HEK293 (cell line): ENCODE results near the gene ZKSCAN4.

Experiments used
- AEBP2 ChIP-seq: fragments of 450-650 bp; formaldehyde crosslinking; IDR thresholded peaks from 2 replicates; pipeline ENCODE4 v1.5.1; 2016; ENCODE audit warnings: missing biosample characterization, missing genetic modification characterization, borderline replicate concordance
- ELK4 ChIP-seq: IDR thresholded peaks from 2 replicates; pipeline ENCODE4 v1.6.1; 2011; ENCODE audit warnings: mild to moderate bottlenecking, low read depth, low read length, borderline replicate concordance
- HOXD13 ChIP-seq: sonication (generic); formaldehyde crosslinking; IDR thresholded peaks from 2 replicates; pipeline ENCODE4 v1.8.0; 2022; ENCODE audit warnings: missing genetic modification reagents, borderline replicate concordance
- KLF10 ChIP-seq: fragments of 450-650 bp; IDR thresholded peaks from 2 replicates; pipeline ENCODE4 v1.5.1; 2018; ENCODE audit warnings: missing biosample characterization, mild to moderate bottlenecking, missing genetic modification characterization
- SP2 ChIP-seq: fragments of 450-650 bp; formaldehyde crosslinking; IDR thresholded peaks from 2 replicates; pipeline ENCODE4 v1.5.1; 2016; ENCODE audit warnings: missing biosample characterization, missing genetic modification characterization
- SP3 ChIP-seq: fragments of 450-650 bp; formaldehyde crosslinking; IDR thresholded peaks from 2 replicates; pipeline ENCODE4 v1.5.1; 2016; ENCODE audit warnings: missing biosample characterization, missing genetic modification characterization
- ZBTB11 ChIP-seq: fragments of 450-650 bp; formaldehyde crosslinking; conservative IDR thresholded peaks from 2 replicates; pipeline ENCODE4 v1.5.1; 2016; ENCODE audit warnings: low read depth, missing biosample characterization, missing genetic modification characterization
- ZBTB49 ChIP-seq: fragments of 450-650 bp; formaldehyde crosslinking; IDR thresholded peaks from 2 replicates; pipeline ENCODE4 v1.5.1; 2016; ENCODE audit warnings: missing biosample characterization, missing genetic modification characterization, low read depth
- ZBTB7A ChIP-seq: fragments of 450-650 bp; formaldehyde crosslinking; IDR thresholded peaks from 2 replicates; pipeline ENCODE4 v1.5.1; 2016; ENCODE audit warnings: low read depth, missing biosample characterization, missing genetic modification characterization
- ZFP69B ChIP-seq: fragments of 450-650 bp; formaldehyde crosslinking; IDR thresholded peaks from 2 replicates; pipeline ENCODE4 v1.5.1; 2016; ENCODE audit warnings: missing biosample characterization, missing genetic modification characterization
- ZNF138 ChIP-seq: fragments of 450-650 bp; formaldehyde crosslinking; IDR thresholded peaks from 2 replicates; pipeline ENCODE4 v1.5.1; 2016; ENCODE audit warnings: missing biosample characterization, missing genetic modification characterization, borderline replicate concordance
- ZNF202 ChIP-seq: fragments of 450-650 bp; formaldehyde crosslinking; IDR thresholded peaks from 2 replicates; pipeline ENCODE4 v1.5.1; 2016; ENCODE audit warnings: missing biosample characterization, missing genetic modification characterization, borderline replicate concordance
- ZNF37A ChIP-seq: fragments of 450-650 bp; IDR thresholded peaks from 2 replicates; pipeline ENCODE4 v1.5.1; 2018; ENCODE audit warnings: missing biosample characterization, missing genetic modification characterization
- ZNF391 ChIP-seq: fragments of 450-650 bp; formaldehyde crosslinking; IDR thresholded peaks from 2 replicates; pipeline ENCODE4 v1.5.1; 2016; ENCODE audit warnings: low read depth, missing biosample characterization, missing genetic modification characterization, borderline replicate concordance
- ZNF423 ChIP-seq: fragments of 450-650 bp; formaldehyde crosslinking; IDR thresholded peaks from 2 replicates; pipeline ENCODE4 v1.5.1; 2016; ENCODE audit warnings: missing biosample characterization, missing genetic modification characterization
- ZNF473 ChIP-seq: fragments of 450-650 bp; formaldehyde crosslinking; IDR thresholded peaks from 2 replicates; pipeline ENCODE4 v1.5.1; 2017; ENCODE audit warnings: missing biosample characterization, missing genetic modification characterization
- ZNF529 ChIP-seq: fragments of 450-650 bp; formaldehyde crosslinking; IDR thresholded peaks from 2 replicates; pipeline ENCODE4 v1.5.1; 2017; ENCODE audit warnings: missing genetic modification characterization, missing biosample characterization; ENCODE audit not compliant: insufficient replicate concordance
- ZNF558 ChIP-seq: fragments of 450-650 bp; formaldehyde crosslinking; IDR thresholded peaks from 2 replicates; pipeline ENCODE4 v1.5.1; 2016; ENCODE audit warnings: missing biosample characterization, missing genetic modification characterization
- ZNF561 ChIP-seq: fragments of 450-650 bp; IDR thresholded peaks from 2 replicates; pipeline ENCODE4 v1.5.1; 2018; ENCODE audit warnings: missing biosample characterization, missing genetic modification characterization, borderline replicate concordance
- ZNF580 ChIP-seq: fragments of 450-650 bp; formaldehyde crosslinking; IDR thresholded peaks from 2 replicates; pipeline ENCODE4 v1.5.1; 2016; ENCODE audit warnings: missing biosample characterization, missing genetic modification characterization
- ZNF600 ChIP-seq: fragments of 450-650 bp; formaldehyde crosslinking; IDR thresholded peaks from 2 replicates; pipeline ENCODE4 v1.5.1; 2016; ENCODE audit warnings: missing biosample characterization, missing genetic modification characterization
- ZNF610 ChIP-seq: fragments of 450-650 bp; formaldehyde crosslinking; IDR thresholded peaks from 2 replicates; pipeline ENCODE4 v1.5.1; 2016; ENCODE audit warnings: missing biosample characterization, missing genetic modification characterization, borderline replicate concordance
- ZNF623 ChIP-seq: fragments of 450-650 bp; formaldehyde crosslinking; IDR thresholded peaks from 2 replicates; pipeline ENCODE4 v1.5.1; 2016; ENCODE audit warnings: missing biosample characterization, missing genetic modification characterization
- ZNF624 ChIP-seq: fragments of 450-650 bp; formaldehyde crosslinking; IDR thresholded peaks from 2 replicates; pipeline ENCODE4 v1.5.1; 2017; ENCODE audit warnings: missing biosample characterization, missing genetic modification characterization
- ZNF639 ChIP-seq: fragments of 450-650 bp; formaldehyde crosslinking; IDR thresholded peaks from 2 replicates; pipeline ENCODE4 v1.5.1; 2016; ENCODE audit warnings: missing biosample characterization, missing genetic modification characterization
- ZNF692 ChIP-seq: fragments of 450-650 bp; formaldehyde crosslinking; IDR thresholded peaks from 2 replicates; pipeline ENCODE4 v1.5.1; 2016; ENCODE audit warnings: missing biosample characterization, missing genetic modification characterization
- ZNF701 ChIP-seq: fragments of 450-650 bp; formaldehyde crosslinking; IDR thresholded peaks from 2 replicates; pipeline ENCODE4 v1.5.1; 2016; ENCODE audit warnings: missing biosample characterization, missing genetic modification characterization
- ZSCAN30 ChIP-seq: fragments of 450-650 bp; IDR thresholded peaks from 2 replicates; pipeline ENCODE4 v1.5.1; 2018; ENCODE audit warnings: missing biosample characterization, mild to moderate bottlenecking, missing genetic modification characterization, moderate library complexity

The ZKSCAN4 gene

GRCh38 chr6:28225056-28225834, 26.8 kb downstream of the ZKSCAN4 start, which contains the start of gene ZSCAN9 (continued):
- TF ChIP-seq ZNF202 (tag by site-specific recombination), result no peak
- TF ChIP-seq HOXD13, result peak; percentile 54; the same call in 1 of the 2 replicates
- peak; percentile 56; the same call in 1 of the 2 replicates for TF ChIP-seq ZFP69B (tag by site-specific recombination)
- no peak for TF ChIP-seq AEBP2 (tag by site-specific recombination)
- TF ChIP-seq SP2 (tag by site-specific recombination), result peak; percentile 90
- TF ChIP-seq ZNF701 (tag by site-specific recombination), result no peak
- no peak for TF ChIP-seq ZNF423 (tag by site-specific recombination)
- peak; percentile 90 for TF ChIP-seq ZNF600 (tag by site-specific recombination)
- peak; percentile 82 for TF ChIP-seq KLF10 (tag by site-specific recombination)
- no peak for TF ChIP-seq ZNF473 (tag by site-specific recombination)
- peak; percentile 46 for TF ChIP-seq ZNF639 (tag by site-specific recombination)
- TF ChIP-seq SP3, result peak; percentile 86
- no peak; the same call in 1 of the 2 replicates for TF ChIP-seq ZNF610 (tag by site-specific recombination)
- TF ChIP-seq ZNF623, result no peak
- no peak for TF ChIP-seq ZBTB49 (tag by site-specific recombination)
- TF ChIP-seq ZNF37A, result no peak
- no peak for TF ChIP-seq ELK4
- TF ChIP-seq ZNF692 (tag by site-specific recombination), result peak; percentile 83
- peak; percentile 90 for TF ChIP-seq ZSCAN30
- TF ChIP-seq ZNF391 (tag by site-specific recombination), result no peak
- TF ChIP-seq ZNF138 (tag by site-specific recombination), result no peak
- no peak for TF ChIP-seq ZBTB7A (tag by site-specific recombination)
- peak; percentile 98 for TF ChIP-seq ZBTB11 (tag by site-specific recombination)
- no peak for TF ChIP-seq ZNF624
- TF ChIP-seq ZNF580 (tag by site-specific recombination), result peak; percentile 60; the same call in 1 of the 2 replicates
- no peak for TF ChIP-seq ZNF558 (tag by site-specific recombination)
- TF ChIP-seq ZNF529 (tag by site-specific recombination), result no peak
- no peak; the same call in 1 of the 2 replicates for TF ChIP-seq ZNF561 (tag by site-specific recombination)
